GM21360 (cell line): ENCODE results near the gene CPED1.
"Not testable (repeated sequence)": the region's sequence is repeated elsewhere in the genome, so short reads cannot be mapped to it uniquely, and the experiment has no call there.

Experiments
- ATAC-seq: cut with Tn5 transposase; IDR thresholded peaks from one replicate; pipeline ENCODE4 v1.9.1; 2021; ENCODE audit warnings: mild to moderate bottlenecking, moderate library complexity; ENCODE audit not compliant: unreplicated experiment

CPED1 gene

GRCh38 chr7:121167971-121168370 is 179.5 kb downstream of the CPED1 start:
- ATAC-seq: no peak

GRCh38 chr7:121169469-121169868 is 181.0 kb downstream of the CPED1 start:
- ATAC-seq: no peak

- ATAC-seq: no peak
Measured at GRCh38 chr7:121172484-121172883, 184.0 kb downstream of the CPED1 start.

- no peak for ATAC-seq
Measured at GRCh38 chr7:121175826-121176225, 187.3 kb downstream of the CPED1 start.

- ATAC-seq: no peak
Measured at GRCh38 chr7:121178452-121178851, 189.9 kb downstream of the CPED1 start.

- ATAC-seq: peak; percentile 42
Measured at GRCh38 chr7:121178869-121179497, 190.5 kb downstream of the CPED1 start.

- ATAC-seq: peak; percentile 95
Measured at GRCh38 chr7:121180436-121181063, 192.0 kb downstream of the CPED1 start.

GRCh38 chr7:121181357-121181756 is 192.8 kb downstream of the CPED1 start:
- ATAC-seq: no peak

- no peak for ATAC-seq
Measured at GRCh38 chr7:121182281-121182680, 193.8 kb downstream of the CPED1 start.

- no peak for ATAC-seq
Measured at GRCh38 chr7:121182902-121183301, 194.4 kb downstream of the CPED1 start.

GRCh38 chr7:121183883-121184282 is 195.4 kb downstream of the CPED1 start:
- ATAC-seq: not testable (repeated sequence)

- no peak for ATAC-seq
Measured at GRCh38 chr7:121186746-121187145, 198.2 kb downstream of the CPED1 start.

GRCh38 chr7:121187222-121187621 is 198.7 kb downstream of the CPED1 start:
- peak; percentile 85 for ATAC-seq

- ATAC-seq: no peak
Measured at GRCh38 chr7:121187676-121188075, 199.2 kb downstream of the CPED1 start.

- ATAC-seq: no peak
Measured at GRCh38 chr7:121192834-121193233, 204.3 kb downstream of the CPED1 start.

- no peak for ATAC-seq
Measured at GRCh38 chr7:121195010-121195409, 206.5 kb downstream of the CPED1 start.

GRCh38 chr7:121195874-121196273 is 207.4 kb downstream of the CPED1 start:
- no peak for ATAC-seq

GRCh38 chr7:121196286-121196685 is 207.8 kb downstream of the CPED1 start:
- ATAC-seq: no peak

GRCh38 chr7:121197455-121197854 is 208.9 kb downstream of the CPED1 start:
- no peak for ATAC-seq

- ATAC-seq: no peak
Measured at GRCh38 chr7:121198502-121198901, 210.0 kb downstream of the CPED1 start.

GRCh38 chr7:121202125-121202524 is 213.6 kb downstream of the CPED1 start:
- ATAC-seq: no peak

GRCh38 chr7:121202834-121203233 is 214.3 kb downstream of the CPED1 start:
- no peak for ATAC-seq

GRCh38 chr7:121204537-121204936 is 216.0 kb downstream of the CPED1 start:
- ATAC-seq: no peak
